Stomach (tissue), 19 donors: Measurements from ENCODE around the gene CTAG1B. TPM values are rescaled to one million over a fixed set of nuclear protein-coding genes. Genes with fewer than 3 reads are reported as not detected.
"Not testable (repeated sequence)": the region's sequence is repeated elsewhere in the genome, so short reads cannot be mapped to it uniquely, and the experiment has no call there.

Experiments
- DNase-seq, 2 donors: peaks; one replicate each; pipeline versions ENCODE4 v3.0.0 to v3.0.0-alpha.2; 2013 to 2019
- H3K27ac ChIP-seq, 5 donors: fragments of 200-600 bp in 4 of 5; sonication (generic) in 4 of 5; one replicate each; pipeline ENCODE4 v1.5.1; 2013 to 2019; ENCODE audit warnings: mild to moderate bottlenecking in 1 of 5, moderate library complexity in 1 of 5
- H3K27me3 ChIP-seq, 3 donors: fragments of 200-600 bp; sonication (generic); one replicate each; pipeline ENCODE4 v1.5.1; 2017 to 2019; ENCODE audit warnings: mixed run types in 1 of 3
- H3K36me3 ChIP-seq, 4 donors: fragments of 200-600 bp; sonication (generic); 1 replicate in 3 of 4; 2 replicates in 1 of 4; pipeline ENCODE4 v1.5.1; 2016 to 2019
- H3K4me1 ChIP-seq, 4 donors: fragments of 200-600 bp; sonication (generic); one replicate each; pipeline ENCODE4 v1.5.1; 2016 to 2019
- H3K4me3 ChIP-seq, 4 donors: fragments of 200-600 bp; sonication (generic) in 3 of 4; one replicate each; pipeline ENCODE4 v1.5.1; 2016 to 2019; ENCODE audit warnings: mild to moderate bottlenecking in 1 of 4
- H3K9me3 ChIP-seq, 4 donors: fragments of 200-600 bp; sonication (generic); one replicate each; pipeline ENCODE4 v1.5.1; 2016 to 2019
- CTCF ChIP-seq, 7 experiments: fragments of 450-650 bp in 4 of 7; fragments of 200-600 bp in 3 of 7; sonication (generic) in 3 of 7; IDR thresholded peaks; one replicate each; pipeline ENCODE4 v1.5.1; 2016 to 2019; ENCODE audit warnings: antibody characterized with exemption in 7 of 7, control low read depth in 2 of 7, mild to moderate bottlenecking in 1 of 7
- EP300 ChIP-seq: sonication (generic); formaldehyde crosslinking; IDR thresholded peaks from one replicate; pipeline ENCODE4 v1.6.1; 2017; ENCODE audit warnings: antibody characterized with exemption
- POLR2A ChIP-seq, 4 donors: fragments of 450-650 bp; IDR thresholded peaks; one replicate each; pipeline ENCODE4 v1.6.1; 2016; ENCODE audit warnings: antibody characterized with exemption in 4 of 4, control low read depth in 2 of 4, mild to moderate bottlenecking in 1 of 4, moderate library complexity in 1 of 4
- POLR2AphosphoS5 ChIP-seq, 3 donors: sonication (generic); formaldehyde crosslinking; IDR thresholded peaks; one replicate each; pipeline ENCODE4 v1.6.1; 2016; ENCODE audit warnings: antibody characterized with exemption in 3 of 3
- WGBS, 5 donors: extraction: QIAGEN DNeasy Blood & Tissue Kit in 3 of 5; methylation state at CpG; one replicate each; pipeline versions ENCODE4 v1.1.5 to v1.1.7; 2013 to 2018; 5-methylcytosine and 5-hydroxymethylcytosine counted together
- intact Hi-C: fragments of 100-400 bp; cut with DNase I; formaldehyde crosslinking; loops from one replicate; pipeline ENCODE4 v1.15.1; 2023; ENCODE audit warnings: low total_unique reads
- long read RNA-seq, 10 donors: transcript quantifications; one replicate each; lab custom pipeline, GENCODE V29; 2026
- polyA plus RNA-seq, 3 donors: library from polyadenylated mRNA; stranded (reverse); fragments of 200-250 nt; gene quantifications; one replicate each; pipeline ENCODE4 v1.2.3, GENCODE V29; 2013
- total RNA-seq, 5 donors: library from RNA; depleted of rRNA; stranded (reverse); fragments of >200 nt; gene quantifications; one replicate each; pipeline versions ENCODE4 v1.1.0 to v1.2.3, GENCODE V29; 2014 to 2016
- donor health status: healthy with polysubstance abuse.
- donor health status: Bipolar disorder and iron deficiency.
- donor health status: healthy.

Gene CTAG1B
- total RNA-seq, result not detected
- not detected for polyA plus RNA-seq
- long read RNA-seq, donor 1, result 0 reads
- long read RNA-seq, donor 2, result 0 reads
- long read RNA-seq, donor 3, result 0 reads
- long read RNA-seq, donor 4, result 0 reads
- long read RNA-seq, donor 5, result 0 reads
- long read RNA-seq, donor 6, result 0 reads
- long read RNA-seq, donor 7, result 0 reads
- long read RNA-seq, donor 8, result 0 reads
- long read RNA-seq, donor 9, result 0 reads
- long read RNA-seq, donor 10, result 0 reads

- WGBS, 5 donors, result no CpG with 5 or more reads among the region's 28 CpGs
- H3K4me3 ChIP-seq, H3K4me1 ChIP-seq, DNase-seq, H3K27ac ChIP-seq, H3K27me3 ChIP-seq, H3K9me3 ChIP-seq, H3K36me3 ChIP-seq, intact Hi-C loops: not testable (repeated sequence)
Measured at GRCh38 chrX:154619182-154619581, at the start of gene CTAG1B. Gene CTAG1B (minus strand): TSS chrX:154619282. CDS start chrX:154619218, 64 bp downstream.

- WGBS, 5 donors, result 79 to 88% (median 85%) methylated on average over 7 of the region's 7 CpGs
- Histone ChIP-seq H3K27me3 (peaks cover 0 to 3% (median 0%) of the 10 kb centered on the region in 3 donors), H3K27ac (no peak overlapping the region), H3K4me1 (no peaks in the 10 kb centered on the region), H3K9me3 (peaks cover 0 to 25% (median 7%) of the 10 kb centered on the region in 4 donors), H3K36me3 (no peaks in the 10 kb centered on the region), H3K4me3 (no peak overlapping the region)
- TF ChIP-seq POLR2AphosphoS5 (IDR thresholded peaks at IDR 0.05) (no peak), CTCF (IDR thresholded peaks at IDR 0.05) (no peak), POLR2A (IDR thresholded peaks at IDR 0.05) (no peak), EP300 (no peak)
- DNase-seq, result no peak
- intact Hi-C loops, result no loop called here
Measured at GRCh38 chrX:154661899-154662298, 42.8 kb upstream of the CTAG1B start.

GRCh38 chrX:154661170-154661569 lies 42.1 kb upstream of the CTAG1B start:
- Histone ChIP-seq H3K36me3 (no peaks in the 10 kb centered on the region), H3K4me1 (no peaks in the 10 kb centered on the region), H3K27ac (no peak overlapping the region), H3K27me3 (peaks cover 0 to 3% (median 0%) of the 10 kb centered on the region in 3 donors), H3K9me3 (peaks cover 0 to 25% (median 7%) of the 10 kb centered on the region in 4 donors), H3K4me3 (no peak overlapping the region)
- intact Hi-C loops, result no loop called here
- 75 to 84% (median 77%) methylated on average over 2 to 4 of the region's 4 CpGs for WGBS, 5 donors
- TF ChIP-seq CTCF (IDR thresholded peaks at IDR 0.05) (no peak), POLR2AphosphoS5 (IDR thresholded peaks at IDR 0.05) (no peak), POLR2A (IDR thresholded peaks at IDR 0.05) (no peak), EP300 (no peak)
- DNase-seq, result no peak

- TF ChIP-seq CTCF (IDR thresholded peaks at IDR 0.05) (no peak), EP300 (no peak), POLR2AphosphoS5 (IDR thresholded peaks at IDR 0.05) (no peak), POLR2A (IDR thresholded peaks at IDR 0.05) (no peak)
- peaks cover 0 to 3% (median 0%) of the 10 kb centered on the region in 3 donors for H3K27me3 ChIP-seq
- no peak overlapping the region for H3K4me3 ChIP-seq
- intact Hi-C loops, result no loop called here
- no peak overlapping the region for H3K27ac ChIP-seq
- H3K4me1 ChIP-seq, result no peaks in the 10 kb centered on the region
- DNase-seq, result no peak
- WGBS, 5 donors, result 56 to 74% (median 66%) methylated on average over 6 of the region's 6 CpGs
- H3K36me3 ChIP-seq, result no peaks in the 10 kb centered on the region
- peaks cover 0 to 25% (median 7%) of the 10 kb centered on the region in 4 donors for H3K9me3 ChIP-seq
Measured at GRCh38 chrX:154660541-154660940, 41.5 kb upstream of the CTAG1B start.

GRCh38 chrX:154658957-154659356 lies 39.9 kb upstream of the CTAG1B start:
- 83 to 90% (median 88%) methylated on average over 11 of the region's 11 CpGs for WGBS, 5 donors
- intact Hi-C loops, result no loop called here
- TF ChIP-seq EP300 (no peak), POLR2A (IDR thresholded peaks at IDR 0.05) (no peak)
- H3K4me3 ChIP-seq, result no peak overlapping the region
- no peaks in the 10 kb centered on the region for H3K4me1 ChIP-seq
- no peaks in the 10 kb centered on the region for H3K27me3 ChIP-seq
- H3K27ac ChIP-seq, result no peak overlapping the region
- no peak for DNase-seq
- no peaks in the 10 kb centered on the region for H3K36me3 ChIP-seq
- peaks cover 0 to 21% (median 7%) of the 10 kb centered on the region in 4 donors for H3K9me3 ChIP-seq
